ENCODE results near the gene CCDC192. TPM values are rescaled to one million over a fixed set of nuclear protein-coding genes. Genes with fewer than 3 reads are reported as not detected.

The CCDC192 gene
- total and polyA plus RNA-seq, 2 of the 4 experiments (the other 2 are of a cell fraction) = not detected

- no peak overlapping the region for H3K4me3 ChIP-seq (ENCODE audit: insufficient read depth, low read depth, low read length)
- H3K36me3 ChIP-seq (ENCODE audit: control insufficient read depth, insufficient read depth, low read length) = peaks cover 4% of the 10 kb centered on the region; the same call in 1 of the 2 replicates
- H3K9me1 ChIP-seq (ENCODE audit: insufficient read depth, low read length) = no peaks in the 10 kb centered on the region
- TF ChIP-seq POLR2A (IDR thresholded peaks at IDR 0.05; ENCODE audit: low read depth, low read length) (no peak), RAD21 (IDR thresholded peaks at IDR 0.05; ENCODE audit: low read length) (no peak), RCOR1 (IDR thresholded peaks at IDR 0.05; ENCODE audit: insufficient replicate concordance, low read length) (no peak), MAFK (IDR thresholded peaks at IDR 0.05; ENCODE audit: low read depth, low read length) (no peak), NFE2L2 (IDR thresholded peaks at IDR 0.05; ENCODE audit: low read depth, low read length) (no peak), USF2 (IDR thresholded peaks at IDR 0.05; ENCODE audit: low read depth, low read length) (no peak), SMC3 (IDR thresholded peaks at IDR 0.05; ENCODE audit: low read depth, low read length) (no peak), CHD1 (IDR thresholded peaks at IDR 0.05; ENCODE audit: low read depth, low read length) (no peak), ELK1 (IDR thresholded peaks at IDR 0.05; ENCODE audit: borderline replicate concordance, low read depth, low read length) (no peak), BHLHE40 (IDR thresholded peaks at IDR 0.05; ENCODE audit: low read depth, low read length) (no peak), CEBPB (IDR thresholded peaks at IDR 0.05; ENCODE audit: low read depth, low read length) (no peak), MXI1 (IDR thresholded peaks at IDR 0.05; ENCODE audit: borderline replicate concordance, low read depth, low read length) (no peak), RFX5 (IDR thresholded peaks at IDR 0.05; ENCODE audit: low read depth, low read length) (no peak), FOS (IDR thresholded peaks at IDR 0.05; ENCODE audit: low read depth, low read length) (no peak), MAZ (IDR thresholded peaks at IDR 0.05; ENCODE audit: borderline replicate concordance, low read depth, low read length) (no peak)
- TF ChIP-seq, protein P1, sequence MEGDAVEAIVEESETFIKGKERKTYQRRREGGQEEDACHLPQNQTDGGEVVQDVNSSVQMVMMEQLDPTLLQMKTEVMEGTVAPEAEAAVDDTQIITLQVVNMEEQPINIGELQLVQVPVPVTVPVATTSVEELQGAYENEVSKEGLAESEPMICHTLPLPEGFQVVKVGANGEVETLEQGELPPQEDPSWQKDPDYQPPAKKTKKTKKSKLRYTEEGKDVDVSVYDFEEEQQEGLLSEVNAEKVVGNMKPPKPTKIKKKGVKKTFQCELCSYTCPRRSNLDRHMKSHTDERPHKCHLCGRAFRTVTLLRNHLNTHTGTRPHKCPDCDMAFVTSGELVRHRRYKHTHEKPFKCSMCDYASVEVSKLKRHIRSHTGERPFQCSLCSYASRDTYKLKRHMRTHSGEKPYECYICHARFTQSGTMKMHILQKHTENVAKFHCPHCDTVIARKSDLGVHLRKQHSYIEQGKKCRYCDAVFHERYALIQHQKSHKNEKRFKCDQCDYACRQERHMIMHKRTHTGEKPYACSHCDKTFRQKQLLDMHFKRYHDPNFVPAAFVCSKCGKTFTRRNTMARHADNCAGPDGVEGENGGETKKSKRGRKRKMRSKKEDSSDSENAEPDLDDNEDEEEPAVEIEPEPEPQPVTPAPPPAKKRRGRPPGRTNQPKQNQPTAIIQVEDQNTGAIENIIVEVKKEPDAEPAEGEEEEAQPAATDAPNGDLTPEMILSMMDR (conservative IDR thresholded peaks at IDR 0.05; ENCODE audit: low read depth, low read length) = no peak
- ChIA-PET POLR2A (ENCODE audit: unreplicated experiment) (no interaction called here), CTCF (no interaction called here)
- H2BK5ac ChIP-seq (ENCODE audit: low read depth, low read length, poor library complexity, severe bottlenecking) = no peak overlapping the region
- H3K27ac ChIP-seq (ENCODE audit: insufficient read depth, low read length) = no peak overlapping the region
- in situ Hi-C loops (cut with MboI; ENCODE audit: low sequenced_read_pairs) (no loop called here), dilution Hi-C loops (cut with HindIII; ENCODE audit: low sequenced_read_pairs, unreplicated experiment) (no loop called here), intact Hi-C loops (cut with micrococcal nuclease) (no loop called here)
- no peak overlapping the region for H3K56ac ChIP-seq (ENCODE audit: extremely low read depth, insufficient read depth, low read length)
- H3K9ac ChIP-seq (ENCODE audit: low read depth, low read length) = no peak overlapping the region
- H2AK5ac ChIP-seq (ENCODE audit: low read depth, low read length) = no peak overlapping the region
- H4K8ac ChIP-seq (ENCODE audit: low read depth in 2 of 2, low read length in 2 of 2) = no peak overlapping the region
- H2AK9ac ChIP-seq (replicated peaks; ENCODE audit: low read depth, low read length, poor library complexity) = no peak overlapping the region
- H3K4me1 ChIP-seq (ENCODE audit: control insufficient read depth, insufficient read depth, low read length) = peaks cover 5% of the 10 kb centered on the region; the same call in 1 of the 2 replicates
- no peak overlapping the region for H3K4me2 ChIP-seq (ENCODE audit: low read depth, low read length)
- H3K27me3 ChIP-seq (ENCODE audit: control insufficient read depth, insufficient read depth, low read length) = no peaks in the 10 kb centered on the region
- H3K79me1 ChIP-seq (ENCODE audit: low read depth in 1 of 2, low read length in 2 of 2) = no peaks in the 10 kb centered on the region
- ATAC-seq (ENCODE audit: low read depth) = no peak
- no peak overlapping the region for H4K91ac ChIP-seq (ENCODE audit: insufficient read depth, low read depth, low read length)
- no peak overlapping the region for H3K4ac ChIP-seq (ENCODE audit: low read depth, low read length)
- no peak for DNase-seq
- H2BK120ac ChIP-seq (ENCODE audit: low read depth, low read length) = no peak overlapping the region
- H3K14ac ChIP-seq (replicated peaks; ENCODE audit: low read depth, low read length) = no peak overlapping the region
- H2AFZ ChIP-seq (replicated peaks; ENCODE audit: low read length, poor library complexity) = no peak overlapping the region
- no peak overlapping the region for H3K23ac ChIP-seq (ENCODE audit: low read depth, low read length)
- WGBS, 2 experiments (ENCODE audit: extremely low coverage in 2 of 2, insufficient read length in 1 of 2) = no CpG with 5 or more reads among the region's 3 CpGs
- no TSS peak for BruUV-seq (replicated peaks)
- H4K20me1 ChIP-seq (ENCODE audit: insufficient read depth, low read length) = no peaks in the 10 kb centered on the region
- no peak overlapping the region for H2BK20ac ChIP-seq (ENCODE audit: low read depth, low read length)
- no peak overlapping the region for H2BK15ac ChIP-seq (ENCODE audit: low read depth, low read length)
- no peak overlapping the region for H4K5ac ChIP-seq (ENCODE audit: low read depth, low read length)
- H3K18ac ChIP-seq (ENCODE audit: low read depth, low read length) = no peak overlapping the region
- H3K9me3 ChIP-seq (ENCODE audit: control insufficient read depth, insufficient read depth, low read length) = no peaks in the 10 kb centered on the region; the same call in 1 of the 2 replicates
These were observed 264.3 kb downstream of the CCDC192 start for GRCh38 chr5:127967323-127967982.

Data from IMR-90 (cell line).